ENCODE measurements around the gene SEMA3A.
"Not testable (repeated sequence)": the region's sequence is repeated elsewhere in the genome, so short reads cannot be mapped to it uniquely, and the experiment has no call there.

The SEMA3A gene

DNA sequence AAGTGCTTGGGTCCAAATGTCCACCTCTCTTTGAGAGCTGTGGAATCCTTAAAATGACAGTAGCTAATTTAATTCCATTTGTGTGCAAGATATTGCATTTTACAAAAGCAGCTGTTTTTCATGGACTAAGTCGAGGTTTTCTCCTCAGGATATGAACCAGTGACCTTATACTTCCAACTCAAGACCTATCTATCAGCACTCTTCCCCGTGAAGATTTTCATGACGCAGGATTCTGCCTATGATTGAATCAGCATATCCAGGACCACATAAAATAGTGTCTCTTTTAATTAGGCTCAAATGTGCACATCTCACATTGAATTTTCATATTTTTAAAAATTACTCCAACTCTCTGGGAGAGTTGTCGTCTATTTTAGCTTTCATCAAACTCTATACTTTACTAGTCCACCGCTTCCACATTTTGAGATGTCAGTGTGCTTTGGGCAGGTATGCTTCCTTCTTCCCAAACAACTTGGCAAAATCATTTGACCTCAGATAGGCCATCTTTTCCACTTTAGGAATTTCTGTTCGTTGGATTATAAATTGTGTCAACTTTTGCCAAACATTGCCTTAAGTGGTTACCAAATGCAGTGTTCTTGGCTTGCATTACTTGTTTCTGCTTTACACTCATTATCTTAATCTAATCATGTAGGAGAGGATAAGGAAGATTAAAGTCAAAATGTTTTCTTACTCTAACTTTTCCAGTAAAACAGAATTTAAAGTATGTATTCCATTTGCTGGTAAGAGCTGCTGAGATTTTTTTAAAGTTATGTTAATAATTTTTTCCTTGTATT lies 39.4 kb downstream of the SEMA3A start:
- no peak for DNase-seq (ENCODE audit: low read depth in 1 of 2, low spot score in 1 of 2)

DNA sequence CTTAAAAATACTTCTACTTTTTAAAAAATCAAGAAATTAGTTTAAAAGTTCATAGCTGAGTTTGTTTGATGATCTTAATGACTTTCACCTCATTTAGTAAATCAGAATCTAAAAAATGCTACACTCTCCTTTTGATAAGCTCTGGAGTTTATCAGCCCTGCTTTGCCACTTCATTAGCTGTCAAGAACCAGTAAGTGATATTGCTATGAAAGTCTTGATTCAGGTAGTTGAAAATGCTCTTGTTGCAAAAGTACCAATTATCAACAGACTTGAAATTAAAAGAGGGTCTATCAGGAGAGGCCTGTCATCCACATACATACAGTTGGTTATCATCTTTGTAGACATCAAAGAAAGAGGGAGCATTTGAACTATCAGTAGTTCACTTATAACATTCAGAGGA lies 41.6 kb downstream of the SEMA3A start:
- DNase-seq (ENCODE audit: low read depth in 1 of 2, low spot score in 1 of 2): no peak

DNA sequence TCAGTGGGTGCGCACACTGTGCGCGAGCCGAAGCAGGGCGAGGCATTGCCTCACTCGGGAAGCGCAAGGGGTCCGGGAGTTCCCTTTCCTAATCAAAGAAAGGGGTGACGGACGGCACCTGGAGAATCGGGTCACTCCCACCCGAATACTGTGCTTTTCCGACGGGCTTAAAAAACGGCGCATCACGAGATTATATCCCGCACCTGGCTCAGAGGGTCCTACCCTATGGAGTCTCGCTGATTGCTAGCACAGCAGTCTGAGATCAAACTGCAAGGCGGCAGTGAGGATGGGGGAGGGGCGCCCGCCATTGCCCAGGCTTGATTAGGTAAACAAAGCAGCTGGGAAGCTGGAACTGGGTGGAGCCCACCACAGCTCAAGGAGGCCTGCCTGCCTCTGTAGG lies 44.2 kb downstream of the SEMA3A start:
- DNase-seq (ENCODE audit: low read depth in 1 of 2, low spot score in 1 of 2): not testable (repeated sequence)

DNA sequence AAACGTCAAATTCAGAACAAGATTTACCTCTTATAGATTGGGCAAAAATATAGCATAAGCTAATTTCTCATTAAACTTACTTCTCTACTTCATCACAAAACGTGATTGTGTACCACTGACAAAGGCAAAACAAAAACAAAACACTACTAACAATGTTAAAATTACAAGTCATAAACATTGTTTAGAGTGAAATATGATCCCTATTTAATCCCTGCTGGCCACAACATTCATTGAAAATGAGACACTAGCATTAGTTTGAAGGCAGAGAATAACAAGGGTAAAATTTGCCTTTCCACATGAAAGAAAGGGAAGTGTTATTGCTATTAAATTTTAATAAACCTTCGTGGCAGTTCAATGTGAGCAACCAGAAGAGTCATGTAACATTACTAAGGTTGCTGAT lies 45.0 kb downstream of the SEMA3A start:
- no peak for DNase-seq (ENCODE audit: low read depth in 1 of 2, low spot score in 1 of 2)

DNA sequence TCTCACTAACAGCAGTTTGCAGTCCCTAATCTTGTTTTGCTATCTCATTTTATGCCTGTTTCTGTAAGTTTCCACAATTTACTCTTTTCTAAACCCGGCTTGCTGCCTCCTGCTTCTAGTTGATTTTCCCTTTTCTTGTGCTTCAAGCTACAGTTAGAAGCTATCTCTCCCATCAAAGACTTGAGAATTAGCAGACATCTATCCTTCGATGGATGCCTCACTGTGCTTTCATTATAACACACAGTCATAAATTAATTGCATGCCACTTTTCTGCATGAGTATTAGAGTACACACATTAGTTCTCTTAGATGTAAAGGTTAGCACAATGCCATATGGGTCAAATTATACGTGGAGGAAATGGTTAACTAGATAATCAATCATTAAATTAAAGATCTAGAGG lies 48.7 kb downstream of the SEMA3A start:
- DNase-seq (ENCODE audit: low read depth in 1 of 2, low spot score in 1 of 2): no peak

DNA sequence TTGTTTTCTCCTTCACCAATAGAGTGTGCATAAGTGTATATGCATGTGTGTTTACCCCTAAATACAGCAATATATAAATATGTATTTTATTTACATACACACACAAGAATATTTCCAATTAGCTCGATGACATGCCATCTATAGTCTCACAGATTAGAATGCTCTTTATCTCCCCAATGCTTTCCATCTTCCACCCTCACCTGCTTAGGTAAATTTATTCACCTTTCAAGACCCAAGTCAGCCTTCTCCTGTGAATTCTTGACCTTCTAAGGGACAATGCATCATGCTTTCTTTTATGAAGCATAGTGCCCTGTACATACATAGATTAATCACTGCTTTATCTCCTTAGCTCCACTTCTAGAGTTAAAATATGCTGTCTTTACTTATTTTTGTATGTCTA lies 49.7 kb downstream of the SEMA3A start:
- DNase-seq (ENCODE audit: low read depth in 1 of 2, low spot score in 1 of 2): no peak

DNA sequence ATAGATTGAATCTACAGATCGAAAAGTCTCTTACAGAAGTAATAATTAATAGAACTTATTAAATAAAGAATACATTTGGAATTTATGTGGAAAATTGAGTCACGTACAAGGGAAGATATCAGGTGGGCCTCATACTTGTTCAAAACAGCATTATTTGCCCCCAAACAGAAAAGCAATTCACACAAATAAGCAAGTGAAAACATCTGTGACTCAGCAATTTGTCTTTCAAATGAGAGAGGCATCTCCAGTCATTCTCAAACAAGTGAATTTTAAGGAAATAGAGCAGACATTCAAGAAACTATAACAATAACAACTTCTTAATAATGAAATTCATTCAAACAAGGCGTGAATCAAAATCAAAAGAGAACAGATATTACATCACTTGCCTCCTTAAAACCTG lies 50.1 kb downstream of the SEMA3A start:
- DNase-seq (ENCODE audit: low read depth in 1 of 2, low spot score in 1 of 2): no peak

DNA sequence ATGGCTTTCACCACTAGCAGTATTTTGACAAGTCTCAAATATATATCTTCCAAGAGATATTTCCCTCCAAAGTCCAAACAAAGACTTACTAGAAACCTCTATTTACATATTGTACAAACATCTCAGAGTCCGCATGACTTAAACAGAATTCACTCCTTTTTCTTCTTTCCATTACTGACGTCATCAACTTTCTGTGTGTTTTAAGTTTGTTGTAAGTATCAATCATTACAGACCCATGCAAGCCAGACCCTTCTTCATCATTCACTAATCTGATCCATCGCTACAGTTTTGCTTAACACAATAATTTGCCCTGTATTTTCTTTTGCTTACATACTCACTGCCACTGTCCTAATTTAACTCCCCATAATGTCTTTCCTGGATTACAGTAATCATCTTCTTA lies 51.9 kb downstream of the SEMA3A start:
- no peak for DNase-seq (ENCODE audit: low read depth in 1 of 2, low spot score in 1 of 2)

DNA sequence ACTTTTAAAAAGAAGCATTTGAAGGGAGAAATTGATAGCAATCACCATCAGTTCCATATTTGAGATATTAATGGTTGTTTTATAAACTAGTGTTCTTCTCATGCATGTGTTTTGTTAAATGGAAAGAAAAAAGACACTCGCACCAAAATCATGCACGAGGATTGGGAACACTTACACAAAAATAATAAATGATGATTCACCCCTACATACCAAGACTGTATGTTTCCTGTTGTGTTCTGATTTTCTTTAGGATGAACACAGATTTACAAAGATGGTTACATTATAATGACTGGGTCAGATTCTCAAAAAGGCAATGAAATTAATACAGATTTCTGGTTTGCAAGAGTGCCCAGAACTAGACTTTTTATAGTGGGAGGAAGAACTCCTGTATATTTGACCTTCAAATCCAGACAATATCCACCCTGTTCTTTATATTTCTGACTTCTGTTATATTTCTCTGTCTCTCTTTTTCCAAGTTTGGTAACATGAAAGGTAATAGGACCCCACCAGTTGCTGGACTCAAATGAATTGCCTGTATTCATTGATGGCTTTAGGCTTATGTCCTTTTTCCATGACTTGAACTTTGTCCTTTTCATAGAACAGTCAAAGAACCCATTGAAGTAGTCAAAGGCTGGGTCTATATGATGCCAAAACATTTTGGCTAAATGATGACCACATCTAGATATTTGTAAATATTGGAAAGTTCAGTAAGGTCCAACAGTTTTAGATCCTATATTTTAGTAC lies 54.4 kb downstream of the SEMA3A start:
- no peak for DNase-seq (ENCODE audit: low read depth in 1 of 2, low spot score in 1 of 2)

DNA sequence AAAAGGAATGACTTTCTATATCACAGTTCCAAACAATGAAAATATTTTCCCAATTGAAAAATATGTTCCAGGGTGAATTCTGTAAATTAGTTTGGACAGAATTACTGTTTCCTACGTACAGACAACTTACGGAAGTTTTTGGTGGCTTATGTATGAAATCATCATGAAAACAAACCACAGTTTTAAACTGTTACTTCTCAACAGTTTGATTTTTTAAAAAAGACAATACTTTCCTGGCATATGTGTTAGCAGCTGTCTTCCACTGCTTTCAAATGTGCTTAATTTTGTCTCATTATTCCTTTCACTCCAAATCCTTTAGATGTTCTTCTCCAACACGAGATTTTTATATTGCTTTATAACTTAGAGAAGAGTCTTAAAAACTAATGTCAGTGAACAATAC lies 56.2 kb downstream of the SEMA3A start:
- no peak for DNase-seq (ENCODE audit: low read depth in 1 of 2, low spot score in 1 of 2)

DNA sequence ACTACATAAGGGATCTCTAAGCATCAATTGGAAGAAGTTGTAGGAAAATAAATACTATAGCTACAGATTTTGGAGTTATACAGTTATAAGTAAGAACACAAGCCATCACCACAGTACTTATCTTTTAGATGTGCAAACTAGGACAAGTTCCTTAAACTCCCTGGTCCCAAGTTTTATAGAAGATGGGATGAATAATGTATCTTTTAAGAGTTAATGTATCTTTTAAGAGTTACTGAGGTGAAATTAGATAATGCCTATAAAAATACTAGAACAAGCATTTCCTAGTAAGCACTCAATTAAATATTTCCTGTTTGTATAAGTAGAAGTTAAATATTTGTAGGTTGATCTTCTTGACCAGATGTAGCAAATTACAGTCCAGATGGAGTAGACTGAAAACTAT lies 56.8 kb downstream of the SEMA3A start:
- no peak for DNase-seq (ENCODE audit: low read depth in 1 of 2, low spot score in 1 of 2)

DNA sequence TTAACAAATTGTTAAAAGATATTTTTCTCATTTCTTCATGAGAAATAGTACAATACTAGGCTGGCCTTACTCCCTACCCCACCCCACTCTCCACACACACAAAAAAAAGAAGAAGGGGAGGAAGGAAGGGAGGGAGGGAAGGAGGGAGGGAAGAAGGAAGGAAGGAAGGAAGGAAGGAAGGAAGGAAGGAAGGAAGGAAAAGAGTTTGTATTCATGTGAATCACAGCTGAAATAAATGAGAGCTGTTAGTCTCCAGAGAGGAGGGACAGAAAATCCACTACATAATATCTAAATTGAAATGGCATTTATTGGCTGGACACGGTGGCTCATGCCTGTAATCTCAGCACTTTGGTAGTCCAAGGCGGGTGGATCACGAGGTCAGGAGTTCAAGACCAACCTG lies 57.8 kb downstream of the SEMA3A start:
- DNase-seq (ENCODE audit: low read depth in 1 of 2, low spot score in 1 of 2): no peak

DNA sequence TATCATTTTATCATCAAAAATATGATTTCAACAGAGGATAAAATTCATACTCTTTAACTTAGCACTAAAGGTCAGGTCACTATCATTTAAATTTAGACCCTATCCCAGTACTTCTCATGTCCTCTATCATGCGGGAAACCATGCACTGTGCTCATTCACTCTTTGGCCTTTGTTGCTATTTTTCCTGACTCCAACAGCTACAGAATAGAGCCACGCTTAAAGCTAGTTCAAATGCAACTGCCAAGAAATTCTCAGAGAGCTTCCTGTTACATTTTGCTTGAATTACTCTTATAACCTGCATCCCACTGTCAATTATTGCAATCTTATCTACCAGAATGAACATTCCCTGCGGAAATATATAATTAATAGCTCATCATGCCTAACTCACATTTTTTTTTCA lies 58.3 kb downstream of the SEMA3A start:
- DNase-seq (ENCODE audit: low read depth in 1 of 2, low spot score in 1 of 2): no peak

DNA sequence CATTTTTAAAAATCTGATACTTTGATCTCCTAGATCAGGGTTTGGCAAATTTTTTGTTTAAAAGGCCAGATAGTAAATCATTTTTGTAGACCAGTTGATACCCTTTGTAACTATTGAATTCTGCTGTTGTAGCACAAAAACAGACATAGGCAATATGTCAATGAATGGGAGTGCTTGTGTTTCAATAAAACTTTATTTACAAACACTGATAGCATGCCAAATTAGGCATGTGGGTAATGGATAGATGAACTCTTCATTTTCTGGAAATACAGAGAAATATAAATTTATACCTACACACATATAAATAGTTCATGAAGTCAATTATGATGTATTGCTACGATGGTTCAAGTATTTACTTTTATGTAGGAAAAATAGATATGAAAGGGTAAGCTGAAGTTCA lies 60.4 kb downstream of the SEMA3A start:
- no peak for DNase-seq (ENCODE audit: low read depth in 1 of 2, low spot score in 1 of 2)

DNA sequence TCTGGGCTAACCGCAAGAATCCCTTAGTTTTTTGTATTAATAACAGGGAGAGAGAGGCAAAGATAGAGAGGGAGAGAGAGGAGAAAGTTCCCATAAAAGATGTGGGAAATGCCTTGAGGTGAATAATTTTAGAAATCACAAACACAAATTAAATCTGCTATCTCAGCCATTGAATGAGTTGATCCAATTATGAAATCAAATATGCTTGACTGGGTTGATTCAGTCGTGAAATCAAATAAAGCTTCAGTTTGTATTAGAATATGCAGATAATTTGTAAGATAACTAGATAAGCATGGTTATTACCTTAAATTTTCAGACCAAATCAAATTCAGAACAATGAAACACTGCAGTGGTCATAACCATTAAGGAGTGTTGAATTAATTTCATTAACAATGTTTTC lies 68.9 kb downstream of the SEMA3A start:
- no peak for DNase-seq (ENCODE audit: low read depth in 1 of 2, low spot score in 1 of 2)

DNA sequence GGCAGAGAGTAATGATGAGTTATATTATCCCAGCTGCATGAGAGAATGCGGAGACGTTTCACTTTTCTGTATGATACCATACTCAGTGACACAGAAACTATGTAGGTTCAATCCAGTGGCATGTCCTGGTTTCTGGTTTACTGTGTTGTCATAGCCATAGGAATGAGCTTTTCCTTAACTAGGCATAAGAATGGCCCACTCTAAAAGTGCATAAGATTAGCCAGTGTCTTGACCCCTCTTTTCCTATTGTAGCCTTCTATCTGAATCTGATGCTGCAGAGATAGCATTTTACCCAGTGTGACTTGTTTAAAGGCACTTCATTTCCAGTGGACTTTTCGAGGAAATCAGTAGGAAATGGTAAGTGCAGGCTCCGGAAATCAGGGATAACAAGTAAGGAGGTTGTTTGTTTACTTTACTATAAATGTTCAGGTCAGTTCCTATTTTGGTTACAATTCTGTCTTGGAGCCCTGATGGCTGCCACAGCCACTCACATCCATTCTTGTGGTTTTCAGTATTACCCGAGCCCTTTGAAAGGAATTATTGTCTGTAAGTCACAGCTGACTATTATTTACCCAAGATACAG lies 70.5 kb downstream of the SEMA3A start:
- DNase-seq (ENCODE audit: low read depth in 1 of 2, low spot score in 1 of 2): no peak

DNA sequence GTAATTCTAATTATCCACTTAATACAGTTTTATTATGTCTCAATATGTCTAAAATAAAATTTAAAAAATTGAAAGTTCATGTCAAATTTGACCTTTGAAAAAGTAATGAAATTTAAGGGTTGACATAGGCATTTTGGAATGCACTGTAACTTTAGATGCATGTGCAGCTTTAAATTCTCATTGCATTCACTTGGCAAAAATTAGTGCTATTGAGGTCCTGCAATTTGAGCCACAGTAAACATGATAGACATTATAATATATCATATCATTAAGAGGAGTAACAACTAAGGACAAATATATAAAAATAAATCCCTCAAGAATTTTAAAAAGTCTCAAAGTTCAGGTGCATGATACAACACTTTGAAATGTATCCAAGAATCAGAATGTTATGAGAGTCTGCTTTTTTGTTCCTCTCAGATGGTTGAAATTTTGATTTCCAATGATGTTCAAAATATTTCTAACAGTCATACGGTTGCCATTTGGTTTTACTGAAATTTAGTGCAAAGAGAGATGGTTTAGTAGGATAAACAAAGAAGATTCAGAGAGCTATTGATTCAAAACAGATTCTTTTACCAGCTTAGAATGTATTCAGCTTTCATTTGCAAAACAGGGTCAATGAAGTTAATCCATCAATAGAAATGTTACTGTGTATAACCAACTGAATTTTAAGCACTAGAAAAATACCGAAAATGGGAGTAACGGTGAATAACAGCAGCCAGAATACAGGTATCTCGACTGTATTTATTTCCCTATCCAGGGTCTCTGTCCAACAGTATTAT lies 71.8 kb downstream of the SEMA3A start:
- DNase-seq (ENCODE audit: low read depth in 1 of 2, low spot score in 1 of 2): no peak

DNA sequence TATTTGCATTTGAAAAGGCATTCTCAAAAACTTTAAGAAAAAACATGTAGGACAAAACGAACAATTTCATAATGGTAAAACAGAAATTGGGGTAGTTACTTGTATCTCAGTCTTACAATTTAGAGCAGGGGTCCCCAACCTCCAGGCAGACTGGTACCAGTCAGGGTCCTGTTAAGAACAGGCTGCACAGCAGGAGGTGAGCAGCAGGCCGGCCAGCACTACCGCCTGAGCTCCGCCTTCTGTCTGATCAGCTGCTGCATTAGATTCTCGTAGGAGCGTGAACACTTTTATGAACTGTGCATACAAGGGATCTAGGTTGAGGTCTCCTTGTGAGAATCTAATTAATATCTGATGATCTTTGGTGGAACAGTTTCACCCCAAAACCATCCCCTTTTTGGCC lies 77.3 kb downstream of the SEMA3A start:
- DNase-seq (ENCODE audit: low read depth in 1 of 2, low spot score in 1 of 2): no peak

DNA sequence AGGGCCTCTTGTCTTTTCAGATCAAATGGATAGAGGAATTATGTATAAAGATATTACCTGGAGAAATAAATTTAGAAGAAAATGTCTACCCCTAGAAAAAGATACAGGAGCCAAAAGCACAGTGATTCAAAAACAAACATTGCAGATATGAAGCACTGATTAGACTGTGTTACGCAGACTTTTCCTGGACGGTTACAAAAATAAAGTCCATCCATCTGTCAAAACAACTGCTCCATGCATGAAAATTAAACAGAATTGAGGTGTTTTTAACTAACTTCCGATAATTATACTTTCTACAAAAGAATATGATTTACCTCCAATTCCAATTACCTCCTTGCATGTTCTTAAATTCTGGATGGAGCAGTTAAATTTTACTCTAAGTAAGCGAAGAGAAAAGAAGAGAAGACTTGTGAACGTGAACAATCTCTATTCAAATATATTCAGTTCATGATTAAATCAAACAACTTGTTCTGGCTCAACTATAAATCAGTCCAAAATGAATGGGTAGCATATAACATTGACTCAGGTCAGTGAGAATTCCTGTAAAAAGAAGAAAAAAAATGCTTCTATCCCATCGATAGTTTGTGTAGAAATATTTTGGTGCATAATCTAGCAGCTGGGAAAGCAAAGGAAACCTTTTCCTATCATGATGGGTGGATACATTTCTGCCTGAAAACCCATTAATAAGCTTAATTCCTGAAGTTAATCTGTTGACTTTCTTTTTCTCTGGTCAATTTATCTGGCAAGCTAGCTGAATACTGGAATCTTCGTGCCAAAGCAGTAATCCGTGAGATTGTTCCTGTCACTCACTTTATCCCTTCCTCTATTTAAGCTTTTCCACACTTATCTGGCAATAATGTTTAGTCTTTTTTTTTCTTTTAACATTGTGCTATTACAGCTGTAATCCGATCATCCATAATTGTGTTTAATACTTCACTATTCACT lies 80.4 kb downstream of the SEMA3A start:
- DNase-seq (ENCODE audit: low read depth in 1 of 2, low spot score in 1 of 2): no peak

DNA sequence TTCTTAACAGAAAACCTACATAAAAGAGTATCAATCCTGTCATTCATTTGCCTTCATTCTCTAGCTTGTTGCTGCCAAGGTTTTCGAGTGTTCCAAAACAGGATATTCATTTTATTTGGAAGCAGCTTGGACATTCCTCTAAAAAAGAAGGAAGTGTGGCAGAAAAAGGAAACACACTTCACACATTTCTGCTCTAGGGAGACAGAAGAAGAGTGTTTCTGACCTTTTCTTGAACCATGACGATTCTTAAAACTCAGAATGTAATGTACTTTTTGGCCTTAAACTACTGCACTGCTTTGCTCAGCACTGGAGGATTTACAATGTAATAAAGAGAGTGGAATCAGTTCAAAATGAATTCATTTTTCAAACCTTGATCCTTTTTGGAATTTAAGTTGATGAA lies 81.3 kb downstream of the SEMA3A start:
- no peak for DNase-seq (ENCODE audit: low read depth in 1 of 2, low spot score in 1 of 2)

DNA sequence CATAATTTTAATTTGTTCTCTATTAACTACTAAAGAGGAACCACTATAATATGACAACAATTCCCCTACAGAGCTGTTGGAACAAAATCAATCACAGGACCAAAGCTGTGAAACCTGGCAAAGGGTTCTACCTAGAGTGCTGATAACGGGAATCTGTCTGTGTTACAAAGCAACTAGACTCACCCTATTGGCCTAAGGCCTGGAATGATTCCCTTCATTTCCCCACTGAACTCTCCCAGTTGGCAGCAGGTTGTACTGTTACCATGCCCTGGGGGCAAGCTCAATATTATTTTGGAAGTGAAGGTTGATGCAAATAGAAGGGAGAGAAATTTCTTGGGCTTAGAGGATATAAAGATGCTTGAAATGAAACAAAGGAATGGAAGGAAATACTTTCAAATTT lies 81.8 kb downstream of the SEMA3A start:
- no peak for DNase-seq (ENCODE audit: low read depth in 1 of 2, low spot score in 1 of 2)
